ENCODE results near the gene TEX11. TPM values are rescaled to one million over a fixed set of nuclear protein-coding genes. Genes with fewer than 3 reads are reported as not detected.
"Not testable (repeated sequence)": the region's sequence is repeated elsewhere in the genome, so short reads cannot be mapped to it uniquely, and the experiment has no call there.

The TEX11 gene
- total and polyA plus RNA-seq, 9 of the 15 experiments (the other 6 are each of a cell fraction or from before 2014, with no cell fraction given) = 0.27 to 1.1 (median 0.45) TPM

- H3K27ac ChIP-seq (ENCODE audit: extremely low read depth, low read depth, low read length); H3K4me3 ChIP-seq; H3K9me1 ChIP-seq (ENCODE audit: control insufficient read depth, insufficient read depth, low read length); FAIRE-seq; H3K27me3 ChIP-seq (ENCODE audit: control insufficient read depth in 2 of 2, insufficient read depth in 2 of 2, low read length in 2 of 2); H3K4me1 ChIP-seq (replicated peaks in 1 of 2; ENCODE audit: control insufficient read depth in 2 of 2, insufficient read depth in 2 of 2, low read length in 2 of 2); CTCF ChIA-PET (ENCODE audit: low intra/inter-chr PET ratio); H3K9me3 ChIP-seq (replicated peaks; ENCODE audit: control insufficient read depth, insufficient read depth, low read depth, low read length); POLR2A ChIA-PET; H3K9ac ChIP-seq (ENCODE audit: insufficient read depth in 1 of 2, low read depth in 2 of 2, low read length in 2 of 2); H3K4me2 ChIP-seq (ENCODE audit: insufficient read depth, low read length); H4K20me1 ChIP-seq (replicated peaks; ENCODE audit: control insufficient read depth, insufficient read depth, low read length); DNase-seq (ENCODE audit: extremely low read depth in 1 of 4, low spot score in 3 of 4); H2AFZ ChIP-seq (ENCODE audit: low read depth, low read length); intact Hi-C loops (cut with micrococcal nuclease); BruUV-seq (replicated peaks); in situ Hi-C loops (cut with MboI); ATAC-seq; H3K79me2 ChIP-seq (ENCODE audit: control insufficient read depth, insufficient read depth, low read length); H3K36me3 ChIP-seq (ENCODE audit: control insufficient read depth, insufficient read depth, low read length): not testable (repeated sequence)
- WGBS (ENCODE audit: insufficient coverage, low coverage, missing lambda C conversion rate) = 66% methylated on average over 10 of the region's 33 CpGs
Measured at GRCh38 chrX:70679455-70679854, 229.1 kb downstream of the TEX11 start.

- POLR2A ChIA-PET = no interaction called here
- no TSS peak for BruUV-seq (replicated peaks)
Measured at GRCh38 chrX:70675284-70675683, 233.2 kb downstream of the TEX11 start.

More at GRCh38 chrX:70675284-70675683, 233.2 kb downstream of the TEX11 start:
- DNase-seq (ENCODE audit: extremely low read depth in 1 of 4, low spot score in 3 of 4) = no peak
- Histone ChIP-seq H3K27ac (ENCODE audit: extremely low read depth, low read depth, low read length) (no peak overlapping the region), H3K9ac (ENCODE audit: insufficient read depth in 1 of 2, low read depth in 2 of 2, low read length in 2 of 2) (no peak overlapping the region), H3K36me3 (ENCODE audit: control insufficient read depth, insufficient read depth, low read length) (no peaks in the 10 kb centered on the region), H3K9me3 (replicated peaks; ENCODE audit: control insufficient read depth, insufficient read depth, low read depth, low read length) (no peaks in the 10 kb centered on the region), H4K20me1 (replicated peaks; ENCODE audit: control insufficient read depth, insufficient read depth, low read length) (no peaks in the 10 kb centered on the region), H2AFZ (ENCODE audit: low read depth, low read length) (no peak overlapping the region), H3K4me2 (ENCODE audit: insufficient read depth, low read length) (no peak overlapping the region), H3K79me2 (ENCODE audit: control insufficient read depth, insufficient read depth, low read length) (no peaks in the 10 kb centered on the region), H3K4me1 (replicated peaks in 1 of 2; ENCODE audit: control insufficient read depth in 2 of 2, insufficient read depth in 2 of 2, low read length in 2 of 2) (no peaks in the 10 kb centered on the region), H3K9me1 (ENCODE audit: control insufficient read depth, insufficient read depth, low read length) (no peaks in the 10 kb centered on the region), H3K27me3 (ENCODE audit: control insufficient read depth in 2 of 2, insufficient read depth in 2 of 2, low read length in 2 of 2) (no peaks in the 10 kb centered on the region), H3K4me3 (no peak overlapping the region)
- CTCF ChIA-PET (ENCODE audit: low intra/inter-chr PET ratio) = no interaction called here
- 10% methylated on average over 2 of the region's 2 CpGs for WGBS (ENCODE audit: insufficient coverage, low coverage, missing lambda C conversion rate)
- in situ Hi-C loops (cut with MboI) = no loop called here
- no peak for ATAC-seq
- intact Hi-C loops (cut with micrococcal nuclease) = no loop called here
- TF ChIP-seq SIX5 (IDR thresholded peaks at IDR 0.05; ENCODE audit: borderline replicate concordance in 1 of 2, insufficient read depth in 1 of 2, low read depth in 1 of 2, low read length in 2 of 2) = no peak
- TF ChIP-seq FOXK1 (CRISPR knock-in tag; IDR thresholded peaks at IDR 0.05; ENCODE audit: borderline replicate concordance) = no peak
- no peak for TF ChIP-seq WHSC1 (IDR thresholded peaks at IDR 0.05; ENCODE audit: low read length)
- no peak for TF ChIP-seq ZBTB8A (IDR thresholded peaks at IDR 0.05; ENCODE audit: partially characterized antibody)
- no peak for TF ChIP-seq ZNF212 (CRISPR knock-in tag; IDR thresholded peaks at IDR 0.05)
- FAIRE-seq = no peak

Measured in K562 (cell line).